ENCODE data around the gene NFATC3. TPM values are rescaled to one million over a fixed set of nuclear protein-coding genes. Genes with fewer than 3 reads are reported as not detected.
A peak's percentile ranks its signal among the peaks of the same experiment; 100 is the strongest.

The NFATC3 gene
- total and polyA plus RNA-seq, 11 donors = 5.9 to 35.1 (median 24.2) TPM

GRCh38 chr16:68259007-68259825, 174.0 kb downstream of the NFATC3 start:
- intact Hi-C loops (cut with DNase I) = no loop called here
- Histone ChIP-seq H3K4me3 (no peak overlapping the region), H3K9me3 (no peaks in the 10 kb centered on the region), H3K27me3 (no peaks in the 10 kb centered on the region), H3K4me1 (peaks cover 0 to 71% (median 23%) of the 10 kb centered on the region in 12 donors), H3K36me3 (peaks cover 0 to 71% (median 61%) of the 10 kb centered on the region in 9 donors), H3K27ac (peak overlapping the region in 11 of 12 donors; percentile 33 to 90 (median 70))
- ATAC-seq = peak; percentile 8 to 28 (median 11)
- 75 to 84% (median 82%) methylated on average over 12 to 27 of the region's 27 CpGs for WGBS, 4 donors
- TF ChIP-seq CTCF (IDR thresholded peaks at IDR 0.05) = no peak
- no peak for TF ChIP-seq POLR2A (IDR thresholded peaks at IDR 0.05)
- DNase-seq = peak in 2 of 5 donors; percentile 55 to 69

GRCh38 chr16:68263559-68264127, 178.5 kb downstream of the NFATC3 start:
- no peaks in the 10 kb centered on the region for H3K27me3 ChIP-seq
- TF ChIP-seq POLR2A (IDR thresholded peaks at IDR 0.05) = no peak
- no peak for TF ChIP-seq CTCF (IDR thresholded peaks at IDR 0.05)
- WGBS, 4 donors = 36 to 58% (median 37%) methylated on average over 7 to 11 of the region's 11 CpGs
- peak overlapping the region; percentile 53 to 97 (median 90) for H3K4me3 ChIP-seq
- H3K36me3 ChIP-seq = peaks cover 0 to 37% (median 22%) of the 10 kb centered on the region in 9 donors
- DNase-seq = no peak
- ATAC-seq = no peak
- intact Hi-C loops (cut with DNase I) = loop anchor here (1.0 to 5.0 kb wide), 10 partner anchors 21 to 64 kb away; partner anchors contain the start of genes PRMT7 (in 9 of the 10) and SLC7A6OS (in 9 of the 10)
- H3K9me3 ChIP-seq = no peaks in the 10 kb centered on the region
- peak overlapping the region; percentile 86 to 100 (median 98) for H3K27ac ChIP-seq
- peaks cover 0 to 72% (median 43%) of the 10 kb centered on the region in 12 donors for H3K4me1 ChIP-seq

GRCh38 chr16:68264128-68265077, 179.2 kb downstream of the NFATC3 start, which contains the start of gene SLC7A6:
SLC7A6 (plus strand) TSS chr16:68264526; CDS start chr16:68274727, 10,201 bp downstream.
- Histone ChIP-seq H3K27me3 (no peaks in the 10 kb centered on the region), H3K4me1 (peaks cover 0 to 74% (median 45%) of the 10 kb centered on the region in 12 donors), H3K27ac (peak within 1 kb of the TSS; percentile 86 to 100 (median 98)), H3K36me3 (peaks cover 0 to 29% (median 16%) of the 10 kb centered on the region in 9 donors), H3K9me3 (no peaks in the 10 kb centered on the region), H3K4me3 (peak within 1 kb of the TSS; percentile 53 to 97 (median 90))
- peak; percentile 21 to 80 (median 69) for ATAC-seq
- peak; percentile 78 to 90 (median 84) for DNase-seq
- peak; percentile 73 to 86 for TF ChIP-seq POLR2A (IDR thresholded peaks at IDR 0.05)
- TF ChIP-seq CTCF (IDR thresholded peaks at IDR 0.05) = peak; percentile 57 to 90 (median 76)
- intact Hi-C loops (cut with DNase I) = loop anchor here (1.0 to 5.0 kb wide), 8 partner anchors 20 to 63 kb away; partner anchors contain the start of genes PRMT7 (in 9 of the 10) and SLC7A6OS (in 9 of the 10)
- WGBS, 4 donors = 0 to 1% (median 0%) methylated on average over 31 to 123 of the region's 123 CpGs

Measured in heart left ventricle (tissue), 16 donors.